ENCODE measurements around the gene NKTR. TPM values are rescaled to one million over a fixed set of nuclear protein-coding genes. Genes with fewer than 3 reads are reported as not detected.

The NKTR gene
- total and polyA plus RNA-seq, 7 donors, result 9.0 to 23.0 (median 14.1) TPM

DNA sequence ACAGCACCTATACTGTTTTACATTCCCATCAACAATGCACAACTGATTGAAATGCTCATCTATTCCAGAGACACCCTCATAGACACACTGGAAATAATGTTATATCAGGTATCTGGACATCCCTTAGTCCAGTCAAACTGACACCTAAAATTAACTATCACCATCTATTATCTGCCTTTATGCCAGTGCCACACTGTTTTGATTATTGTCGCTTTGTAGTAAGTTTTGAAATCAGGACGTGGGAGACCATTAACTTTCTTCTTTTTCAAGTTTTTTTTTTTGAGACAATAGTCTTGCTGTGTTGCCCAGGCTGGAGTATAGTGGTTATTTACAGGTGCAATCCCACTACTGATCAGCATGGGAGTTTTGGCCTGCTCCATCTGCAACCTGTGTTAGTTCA, 75.4 kb downstream of the NKTR start:
- intact Hi-C loops (cut with DNase I), result no loop called here
- WGBS, 3 donors, result 85 to 89% (median 85%) methylated on average over 2 of the region's 2 CpGs
- no peaks in the 10 kb centered on the region for H3K36me3 ChIP-seq (ENCODE audit: insufficient read depth in 1 of 2, low read depth in 1 of 2)
- no peak for ATAC-seq
- no peak for TF ChIP-seq CTCF (IDR thresholded peaks at IDR 0.05)
- H3K27ac ChIP-seq, result no peak overlapping the region
- no peaks in the 10 kb centered on the region for H3K27me3 ChIP-seq (ENCODE audit: insufficient read depth in 3 of 3, low read length in 2 of 3)
- no peak overlapping the region for H3K4me3 ChIP-seq
- H3K4me1 ChIP-seq, result no peaks in the 10 kb centered on the region
- H3K9me3 ChIP-seq, result no peaks in the 10 kb centered on the region
- no peak for DNase-seq

DNA sequence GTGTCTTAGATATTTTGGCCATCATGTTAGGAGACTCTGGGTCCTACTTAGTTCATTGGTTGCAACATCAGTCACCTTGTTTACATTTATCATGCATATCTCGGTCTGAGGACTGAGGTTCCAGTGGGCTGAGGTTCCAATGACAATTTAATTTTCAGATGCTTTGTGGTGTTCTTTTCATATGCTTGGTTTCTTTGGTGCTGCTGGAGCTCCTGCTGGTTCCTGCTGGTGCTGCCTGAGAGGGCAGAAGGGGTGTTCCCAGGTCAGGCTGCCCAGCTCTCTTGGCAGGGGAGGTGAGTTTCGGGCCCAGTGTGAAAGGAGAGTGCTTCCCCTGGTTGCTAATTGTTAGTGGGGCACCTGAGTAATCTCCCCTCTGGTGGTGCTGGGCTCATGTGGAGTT, 78.0 kb downstream of the NKTR start:
- Histone ChIP-seq H3K27ac (no peak overlapping the region), H3K9me3 (no peaks in the 10 kb centered on the region), H3K36me3 (ENCODE audit: insufficient read depth in 1 of 2, low read depth in 1 of 2) (no peaks in the 10 kb centered on the region), H3K27me3 (ENCODE audit: insufficient read depth in 3 of 3, low read length in 2 of 3) (no peaks in the 10 kb centered on the region), H3K4me3 (no peak overlapping the region), H3K4me1 (peaks cover 8% of the 10 kb centered on the region)
- no peak for TF ChIP-seq CTCF (IDR thresholded peaks at IDR 0.05)
- ATAC-seq (no peak), DNase-seq (no peak)
- intact Hi-C loops (cut with DNase I), result no loop called here
- WGBS, 3 donors, result 85 to 89% (median 85%) methylated on average over 2 of the region's 2 CpGs

DNA sequence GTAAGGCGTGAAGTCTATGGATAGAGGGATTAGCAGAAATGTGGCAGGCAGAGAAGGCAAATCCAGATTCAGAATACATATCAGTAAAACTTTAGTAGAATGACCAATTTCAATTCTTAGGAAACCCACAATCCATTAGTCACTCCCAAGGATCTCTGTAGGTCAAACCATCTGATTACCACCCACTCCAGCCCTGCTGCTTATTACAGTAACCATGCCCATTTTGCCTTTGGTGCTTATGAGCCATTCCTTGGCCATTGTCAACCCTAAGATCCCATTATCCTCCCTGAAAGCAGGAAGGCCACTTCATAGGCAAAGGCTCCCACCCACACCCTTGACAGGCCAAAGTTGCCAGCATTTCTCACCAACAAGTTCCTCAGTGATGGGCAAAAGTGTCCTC, 79.8 kb downstream of the NKTR start:
- H3K4me3 ChIP-seq, result no peak overlapping the region
- intact Hi-C loops (cut with DNase I), result no loop called here
- ATAC-seq (no peak), DNase-seq (no peak)
- H3K9me3 ChIP-seq, result no peaks in the 10 kb centered on the region
- no peak overlapping the region for H3K27ac ChIP-seq
- no peaks in the 10 kb centered on the region for H3K36me3 ChIP-seq (ENCODE audit: insufficient read depth in 1 of 2, low read depth in 1 of 2)
- no peak for TF ChIP-seq CTCF (IDR thresholded peaks at IDR 0.05)
- H3K4me1 ChIP-seq, result peaks cover 21% of the 10 kb centered on the region
- 82 to 90% (median 89%) methylated on average over 1 of the region's 1 CpG for WGBS, 3 donors
- H3K27me3 ChIP-seq (ENCODE audit: insufficient read depth in 3 of 3, low read length in 2 of 3), result no peaks in the 10 kb centered on the region

DNA sequence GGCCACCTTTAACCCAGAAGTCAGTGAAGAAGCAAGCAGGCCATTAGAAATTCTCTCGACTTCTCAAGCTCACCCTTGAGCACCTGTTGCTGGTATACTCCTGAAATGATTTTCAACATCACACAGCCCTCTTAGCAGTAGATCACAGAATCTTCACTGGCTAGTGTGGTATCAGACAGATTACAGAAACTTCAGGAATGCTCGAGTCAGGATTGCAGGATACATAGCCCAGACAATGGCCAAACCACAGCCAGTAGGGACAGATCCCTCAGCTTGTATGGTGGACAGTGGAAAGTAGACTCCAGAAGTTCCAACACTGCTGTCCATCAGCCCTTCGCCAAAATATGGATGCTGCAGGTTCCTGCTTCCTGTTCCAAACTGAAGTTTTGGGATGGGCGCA, 80.3 kb downstream of the NKTR start:
- H3K27me3 ChIP-seq (ENCODE audit: insufficient read depth in 3 of 3, low read length in 2 of 3), result no peaks in the 10 kb centered on the region
- no peak for DNase-seq
- no peak for TF ChIP-seq CTCF (IDR thresholded peaks at IDR 0.05)
- H3K36me3 ChIP-seq (ENCODE audit: insufficient read depth in 1 of 2, low read depth in 1 of 2), result no peaks in the 10 kb centered on the region
- no peaks in the 10 kb centered on the region for H3K9me3 ChIP-seq
- H3K27ac ChIP-seq, result no peak overlapping the region
- peaks cover 25% of the 10 kb centered on the region for H3K4me1 ChIP-seq
- ATAC-seq, result no peak
- no peak overlapping the region for H3K4me3 ChIP-seq
- intact Hi-C loops (cut with DNase I), result no loop called here
- WGBS, 3 donors, result 78 to 82% (median 80%) methylated on average over 4 of the region's 4 CpGs

- no peak for TF ChIP-seq CTCF (IDR thresholded peaks at IDR 0.05)
- intact Hi-C loops (cut with DNase I), result no loop called here
- H3K4me3 ChIP-seq, result no peak overlapping the region
- no peaks in the 10 kb centered on the region for H3K27me3 ChIP-seq (ENCODE audit: insufficient read depth in 3 of 3, low read length in 2 of 3)
- ATAC-seq (no peak), DNase-seq (no peak)
- peaks cover 31% of the 10 kb centered on the region for H3K4me1 ChIP-seq
- 86 to 92% (median 86%) methylated on average over 10 of the region's 10 CpGs for WGBS, 3 donors
- no peaks in the 10 kb centered on the region for H3K9me3 ChIP-seq
- no peaks in the 10 kb centered on the region for H3K36me3 ChIP-seq (ENCODE audit: insufficient read depth in 1 of 2, low read depth in 1 of 2)
- no peak overlapping the region for H3K27ac ChIP-seq
Observed at GRCh38 chr3:42681361-42682038, 81.0 kb downstream of the NKTR start.
